GM10248 (cell line): ENCODE results near the gene FSTL4.

Source experiments
- CTCF ChIA-PET: fragments of 300-600 bp; sonication (Branson Sonifier 250); formaldehyde crosslinking; extraction: SDS; loops from one replicate; lab custom pipeline; 2021; ENCODE audit warnings: antibody characterized with exemption; lab: Yijun Ruan, JAX
- POLR2A ChIA-PET: fragments of 350-650 bp; sonication (Branson Sonifier 250); formaldehyde crosslinking; extraction: SDS; loops from one replicate; lab custom pipeline; 2020; ENCODE audit warnings: antibody characterized with exemption; lab: Yijun Ruan, JAX
- DNase-seq: peaks from one replicate; pipeline ENCODE4 v3.0.0; 2012; ENCODE audit errors: extremely low spot score
- CTCF ChIP-seq: IDR thresholded peaks from 2 replicates; pipeline ENCODE4 v1.5.1; 2012; ENCODE audit warnings: mild to moderate bottlenecking, low read depth; ENCODE audit errors: extremely low read depth, missing control alignments, control extremely low read depth

FSTL4 gene

DNA sequence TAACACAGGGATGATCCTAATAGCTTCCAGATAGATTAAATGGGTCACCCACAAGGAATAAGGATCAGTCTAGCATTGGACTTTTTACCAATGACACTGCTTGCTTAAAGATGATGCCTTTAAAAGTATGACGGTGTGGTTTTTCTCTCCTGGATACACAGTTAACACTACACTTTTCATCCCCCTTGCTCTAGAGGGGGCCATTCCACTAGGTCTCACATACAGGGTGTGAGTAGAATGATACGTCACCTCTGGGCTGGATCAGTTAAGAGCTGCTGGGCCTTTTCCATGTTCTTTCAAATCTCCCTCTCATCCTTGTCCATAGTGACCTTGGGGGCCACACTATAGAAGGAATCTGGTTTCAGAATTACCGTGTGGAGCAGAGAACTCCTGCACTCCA is 140.6 kb downstream of the FSTL4 start:
- ChIA-PET CTCF (no interaction called here), POLR2A (no interaction called here)
- no peak for TF ChIP-seq CTCF
- DNase-seq, result no peak

DNA sequence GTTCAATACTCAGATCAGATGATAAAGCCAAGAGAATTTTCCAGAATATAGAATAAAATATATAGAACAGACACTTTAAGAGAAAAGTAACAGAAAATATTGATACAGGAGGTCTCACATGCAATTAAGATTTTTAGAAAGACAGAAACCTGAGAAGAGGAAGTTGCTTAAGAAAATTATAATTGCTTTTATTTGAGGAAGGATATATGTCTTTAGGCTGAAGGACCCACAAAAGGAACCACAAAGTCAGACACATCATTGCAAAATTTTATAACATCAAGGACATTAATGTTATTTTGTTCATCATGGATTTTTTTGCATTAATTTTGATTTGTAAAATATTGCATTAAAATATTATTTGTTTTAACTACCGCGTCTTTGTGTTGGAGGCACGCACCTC is 141.5 kb downstream of the FSTL4 start:
- TF ChIP-seq CTCF, result no peak
- POLR2A ChIA-PET, result no interaction called here
- DNase-seq, result no peak
- CTCF ChIA-PET, result interaction anchor here (1.4 kb wide), 1 partner anchor 11 kb away, joined by 3 read pairs; no protein-coding TSS in a partner anchor

DNA sequence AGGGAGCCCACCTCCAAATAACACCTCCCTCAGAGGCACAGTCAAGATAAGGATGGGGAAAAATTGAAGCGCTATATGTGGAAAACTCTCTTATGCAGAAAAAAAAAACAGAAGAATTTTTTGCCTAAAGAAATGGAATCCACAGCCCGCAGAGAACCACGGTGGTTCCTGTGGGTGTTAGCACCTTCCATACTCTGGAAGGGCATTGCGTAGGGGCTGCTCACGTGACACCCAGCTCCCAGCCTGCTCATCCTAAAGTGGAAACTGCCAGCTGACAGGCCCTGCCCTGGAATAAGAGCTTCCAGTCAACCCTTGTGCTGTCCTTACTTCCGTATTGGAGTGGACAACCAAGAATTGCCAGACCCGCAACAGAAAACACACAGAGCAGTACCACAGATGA is 142.5 kb downstream of the FSTL4 start:
- POLR2A ChIA-PET, result no interaction called here
- TF ChIP-seq CTCF, result no peak
- no peak for DNase-seq
- CTCF ChIA-PET, result interaction anchor here (1.4 to 2.8 kb wide), 3 partner anchors 10 to 47 kb away, joined by 3 to 11 read pairs (median 4); no protein-coding TSS in a partner anchor

GRCh38 chr5:133469252-133469651 is 143.1 kb downstream of the FSTL4 start:
- POLR2A ChIA-PET, result no interaction called here
- TF ChIP-seq CTCF, result no peak
- CTCF ChIA-PET, result interaction anchor here (1.4 to 2.8 kb wide), 2 partner anchors 12 to 46 kb away, joined by 4 to 11 read pairs; no protein-coding TSS in a partner anchor
- no peak for DNase-seq

DNA sequence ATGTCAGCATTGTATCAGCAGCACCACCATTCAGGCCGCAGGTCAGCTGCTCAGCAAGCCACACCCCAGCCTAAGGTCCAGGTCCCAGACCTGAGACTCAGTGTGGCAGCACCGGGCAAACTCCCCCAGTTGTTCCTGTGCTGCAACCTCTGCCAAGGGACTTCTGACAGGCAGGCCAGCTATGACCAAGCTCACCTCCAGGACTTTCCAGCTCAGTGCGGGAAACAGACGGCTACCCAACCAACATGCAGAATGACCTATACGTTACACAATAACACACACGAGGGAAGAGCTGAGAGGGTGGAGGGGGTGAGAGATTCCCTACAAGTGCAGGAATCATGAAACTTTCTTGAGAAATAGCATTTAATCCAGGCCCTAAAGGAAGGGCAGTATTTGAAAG is 143.7 kb downstream of the FSTL4 start:
- TF ChIP-seq CTCF, result no peak
- no peak for DNase-seq
- CTCF ChIA-PET, result interaction anchor here (1.2 to 2.8 kb wide), 2 partner anchors 8 to 46 kb away, joined by 3 to 11 read pairs; no protein-coding TSS in a partner anchor
- POLR2A ChIA-PET, result no interaction called here

DNA sequence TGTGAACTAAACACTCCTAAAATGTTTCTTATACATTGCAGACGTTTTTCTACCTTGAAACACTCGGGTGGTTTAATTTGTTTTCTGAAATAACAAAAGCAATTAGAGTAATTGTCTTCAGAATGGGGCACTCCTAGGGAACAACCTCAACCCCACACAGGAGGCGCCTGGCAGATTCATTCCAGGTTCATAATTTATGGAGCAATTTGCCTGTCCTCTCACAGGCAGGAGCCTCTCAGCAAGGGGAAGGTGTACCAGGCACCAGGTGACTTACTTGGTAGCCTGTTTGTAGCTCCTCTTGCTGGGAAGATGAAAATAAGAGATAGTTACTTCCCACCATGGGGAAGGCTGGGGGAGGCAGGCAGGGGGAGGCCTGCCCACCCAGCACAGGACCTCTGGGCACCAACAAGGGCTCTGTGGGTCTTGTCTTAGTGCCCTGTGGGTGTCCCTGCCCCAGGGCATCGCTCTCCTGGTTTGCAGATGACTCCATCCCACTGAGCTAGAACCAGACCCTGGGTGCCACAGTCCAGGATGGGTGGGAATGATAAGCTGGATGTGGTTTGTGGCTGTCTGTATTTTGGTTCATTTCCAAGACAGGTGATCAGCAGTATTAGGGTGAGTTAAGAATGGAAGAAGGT is 144.4 kb downstream of the FSTL4 start:
- ChIA-PET POLR2A (no interaction called here), CTCF (interaction anchor here (1.2 to 2.8 kb wide), 2 partner anchors 9 to 45 kb away, joined by 3 to 11 read pairs; no protein-coding TSS in a partner anchor)
- DNase-seq, result no peak
- no peak for TF ChIP-seq CTCF
